ENCODE measurements around the gene SIRPA. TPM values are rescaled to one million over a fixed set of nuclear protein-coding genes. Genes with fewer than 3 reads are reported as not detected.

SIRPA gene
- total and polyA plus RNA-seq, 5 experiments from 2014 or later, result 0.04 to 0.86 (median 0.82) TPM; not detected in 2

DNA sequence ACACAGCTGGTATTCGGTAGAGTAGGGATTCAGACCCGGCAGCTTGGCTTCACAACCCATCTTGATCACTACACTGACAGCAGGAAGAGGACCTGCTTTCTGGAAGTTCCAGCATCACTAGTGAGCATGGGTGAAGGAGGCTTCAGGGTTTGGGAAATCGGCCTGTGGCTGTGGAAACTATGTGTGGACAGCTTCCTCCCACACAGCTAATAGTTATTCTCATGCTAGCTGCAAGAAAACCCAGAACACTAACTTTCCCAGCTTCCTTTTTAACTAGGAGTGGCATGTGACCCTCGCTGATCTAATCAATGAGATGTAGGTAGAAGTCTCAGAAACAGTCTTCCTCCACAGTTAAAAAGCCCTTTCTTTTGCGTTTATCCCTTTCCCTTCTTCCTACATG is 36.3 kb upstream of the SIRPA start:
- ATAC-seq (no peak), DNase-seq (no peak)
- Mint-ChIP-seq H3K4me3 (no peak overlapping the region), H3K27ac (no peak overlapping the region), H3K9me3 (no peaks in the 10 kb centered on the region), H3K27me3 (peaks cover 2 to 31% (median 23%) of the 10 kb centered on the region in 5 donors), H3K4me1 (no peaks in the 10 kb centered on the region), H3K36me3 (peaks cover 0 to 3% (median 0%) of the 10 kb centered on the region in 3 donors)
- POLR2A ChIA-PET, result no interaction called here

DNA sequence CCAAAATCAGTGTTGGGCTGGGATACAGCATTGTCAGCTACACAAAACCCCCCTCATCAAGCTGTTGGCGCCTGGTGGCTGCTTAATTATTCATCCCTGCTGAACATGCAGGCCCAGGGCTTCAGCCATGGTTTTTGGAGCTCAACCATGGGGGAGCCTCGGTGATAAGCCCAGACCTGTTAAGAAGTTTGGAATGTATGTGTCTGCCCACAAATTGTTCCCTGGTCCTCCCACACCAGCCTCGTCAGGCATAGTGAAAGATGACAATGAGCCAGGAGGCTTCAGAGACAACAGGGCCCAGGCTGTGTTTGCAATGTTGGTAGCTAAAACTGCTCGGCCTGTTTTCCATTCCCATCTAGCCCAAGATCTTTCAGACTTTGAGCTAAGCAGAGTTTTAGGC is 34.8 kb upstream of the SIRPA start:
- POLR2A ChIA-PET, result no interaction called here
- Mint-ChIP-seq H3K4me3 (no peak overlapping the region), H3K27ac (peak overlapping the region in 1 of 10 donors; percentile 26), H3K36me3 (peaks cover 0 to 3% (median 0%) of the 10 kb centered on the region in 3 donors), H3K27me3 (peaks cover 2 to 30% (median 25%) of the 10 kb centered on the region in 5 donors), H3K9me3 (no peaks in the 10 kb centered on the region), H3K4me1 (no peaks in the 10 kb centered on the region)
- no peak for ATAC-seq
- DNase-seq, result no peak

DNA sequence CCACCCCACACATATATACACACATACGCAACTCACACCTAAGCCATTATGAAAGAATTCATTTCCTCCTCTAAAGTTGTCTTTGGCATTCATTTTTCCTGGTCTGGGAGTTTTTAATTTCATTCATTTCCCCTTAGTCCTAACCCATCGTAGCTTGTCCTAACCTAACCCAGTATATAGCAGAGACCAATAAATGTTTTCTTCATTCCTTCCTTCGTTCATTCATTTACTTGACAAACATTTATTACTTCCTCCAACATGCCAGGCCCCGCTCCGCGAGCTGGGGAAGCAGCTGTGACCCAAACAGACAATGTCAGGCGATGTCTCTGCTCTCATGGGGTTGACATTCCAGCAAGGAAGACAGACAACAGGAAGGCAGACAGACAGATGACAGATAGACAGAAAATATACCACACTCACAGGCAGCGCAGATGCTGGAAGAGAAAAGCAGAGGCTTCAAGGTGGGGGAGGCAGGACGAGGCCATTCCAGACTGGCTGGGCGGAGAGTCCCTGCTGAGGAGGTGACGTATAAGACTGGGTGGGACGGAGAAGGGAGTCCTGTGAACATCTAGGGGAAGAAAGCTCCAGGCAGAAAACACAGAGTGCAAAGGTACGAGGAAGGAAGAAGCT is 33.7 kb upstream of the SIRPA start:
- DNase-seq (no peak), ATAC-seq (no peak)
- Mint-ChIP-seq H3K36me3 (peaks cover 0 to 3% (median 0%) of the 10 kb centered on the region in 3 donors), H3K9me3 (no peaks in the 10 kb centered on the region), H3K4me3 (no peak overlapping the region), H3K27me3 (peaks cover 2 to 27% (median 26%) of the 10 kb centered on the region in 5 donors), H3K27ac (no peak overlapping the region), H3K4me1 (no peaks in the 10 kb centered on the region)
- POLR2A ChIA-PET, result no interaction called here

DNA sequence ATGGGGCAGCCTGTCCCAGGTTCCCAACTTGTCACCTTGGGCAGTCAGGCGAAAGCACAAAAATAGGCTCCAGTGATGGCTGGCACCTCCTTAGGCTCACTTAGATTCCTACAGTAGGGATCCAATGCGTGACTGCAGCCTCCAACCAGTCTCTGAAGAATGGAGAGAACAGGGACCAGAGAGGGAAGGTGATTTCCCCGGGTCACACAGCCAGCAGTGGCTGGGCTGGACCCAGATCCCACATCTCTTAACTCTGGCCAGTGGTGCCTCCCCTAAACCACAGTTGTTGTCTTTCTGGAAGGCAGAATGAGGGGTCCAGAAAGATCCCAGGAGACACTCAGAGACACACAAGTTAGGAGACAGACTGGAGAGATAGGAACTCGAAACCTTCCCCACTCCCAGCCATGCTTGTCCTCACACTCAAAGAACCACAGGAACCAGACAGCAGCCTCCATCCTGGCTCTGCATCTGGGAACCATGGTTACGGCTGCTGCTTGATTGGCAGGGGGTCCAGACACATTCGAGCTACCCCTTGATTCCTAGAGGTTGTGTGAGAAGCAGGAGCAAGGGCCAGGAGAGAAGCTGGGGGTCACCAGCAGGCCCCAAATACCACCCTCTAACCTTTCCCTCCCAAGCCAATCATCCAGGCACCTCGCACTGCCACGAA is 33.1 kb upstream of the SIRPA start:
- H3K27ac Mint-ChIP-seq, result no peak overlapping the region
- POLR2A ChIA-PET, result no interaction called here
- H3K4me1 Mint-ChIP-seq, result peaks cover 0 to 1% (median under 1%) of the 10 kb centered on the region in 4 donors
- peaks cover 0 to 1% (median 0%) of the 10 kb centered on the region in 3 donors for H3K36me3 Mint-ChIP-seq
- ATAC-seq, result no peak
- no peak for DNase-seq
- H3K9me3 Mint-ChIP-seq, result no peaks in the 10 kb centered on the region
- peaks cover 3 to 34% (median 24%) of the 10 kb centered on the region in 5 donors for H3K27me3 Mint-ChIP-seq
- no peak overlapping the region for H3K4me3 Mint-ChIP-seq

DNA sequence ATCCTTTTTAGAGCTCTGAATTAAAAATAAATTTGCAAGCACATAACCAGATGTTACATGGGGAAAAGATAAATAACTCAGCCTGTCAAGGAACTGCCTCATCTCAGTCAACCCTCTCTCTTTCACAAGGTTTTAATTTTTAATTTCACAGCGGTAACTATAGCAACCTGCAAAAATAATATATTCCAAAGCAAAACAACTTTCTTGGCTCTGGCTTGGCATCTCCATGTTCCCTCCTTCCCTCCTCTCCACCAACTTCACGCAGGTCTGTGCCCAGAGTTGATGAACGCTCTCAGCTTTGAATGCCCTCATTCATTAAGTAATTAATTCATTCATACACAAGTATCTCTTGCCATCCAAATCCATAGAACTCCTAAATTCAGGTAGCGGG is 32.5 kb upstream of the SIRPA start:
- Mint-ChIP-seq H3K36me3 (no peaks in the 10 kb centered on the region), H3K27me3 (peaks cover 4 to 38% (median 24%) of the 10 kb centered on the region in 5 donors), H3K9me3 (no peaks in the 10 kb centered on the region), H3K4me3 (no peak overlapping the region), H3K27ac (no peak overlapping the region), H3K4me1 (peaks cover 0 to 6% (median under 1%) of the 10 kb centered on the region in 4 donors)
- POLR2A ChIA-PET, result no interaction called here
- ATAC-seq (no peak), DNase-seq (no peak)

DNA sequence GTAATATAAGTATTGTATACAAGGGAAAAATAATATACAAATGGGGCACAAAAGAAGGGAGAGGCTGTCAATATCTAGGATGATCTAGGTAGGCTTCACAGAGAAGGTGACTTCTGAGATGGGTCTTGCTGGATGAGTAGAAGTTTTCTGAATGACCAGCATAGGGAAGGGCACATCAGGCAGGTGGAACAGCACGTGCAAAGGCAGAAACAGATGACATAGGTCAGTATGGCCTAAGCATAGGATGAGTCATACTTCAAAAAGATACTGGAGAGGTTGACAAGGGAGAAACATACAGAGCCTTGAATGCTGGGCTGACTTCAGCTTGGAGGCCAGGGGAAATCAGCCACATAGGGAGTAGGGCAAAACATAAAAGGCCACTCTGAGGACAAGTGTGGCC is 31.9 kb upstream of the SIRPA start:
- peaks cover 0 to 6% (median under 1%) of the 10 kb centered on the region in 4 donors for H3K4me1 Mint-ChIP-seq
- ATAC-seq, result no peak
- POLR2A ChIA-PET, result no interaction called here
- H3K27ac Mint-ChIP-seq, result peak overlapping the region in 1 of 10 donors; percentile 15
- H3K27me3 Mint-ChIP-seq, result peaks cover 4 to 44% (median 25%) of the 10 kb centered on the region in 5 donors
- DNase-seq, result no peak
- H3K36me3 Mint-ChIP-seq, result no peaks in the 10 kb centered on the region
- no peak overlapping the region for H3K4me3 Mint-ChIP-seq
- H3K9me3 Mint-ChIP-seq, result no peaks in the 10 kb centered on the region

DNA sequence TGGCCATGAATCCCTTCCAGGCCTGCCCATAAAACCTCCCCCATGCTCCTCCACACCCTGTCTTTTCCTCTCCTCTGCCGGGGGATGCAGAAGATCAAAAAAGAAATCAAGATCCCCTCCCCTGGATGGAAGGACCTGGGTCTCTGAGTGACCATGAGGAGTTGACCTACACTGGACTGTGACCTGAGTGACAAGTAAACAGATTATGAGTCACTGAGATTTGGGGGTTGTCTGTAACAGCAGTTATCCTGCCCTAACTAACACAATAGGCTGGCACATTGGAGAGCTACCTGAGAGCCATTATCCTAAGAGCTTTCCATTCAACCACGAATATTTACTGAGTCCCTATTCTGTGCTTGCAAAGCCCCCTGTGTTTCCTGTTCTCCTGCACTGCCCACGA is 28.4 kb upstream of the SIRPA start:
- no peaks in the 10 kb centered on the region for H3K9me3 Mint-ChIP-seq
- no peak for ATAC-seq

DNA sequence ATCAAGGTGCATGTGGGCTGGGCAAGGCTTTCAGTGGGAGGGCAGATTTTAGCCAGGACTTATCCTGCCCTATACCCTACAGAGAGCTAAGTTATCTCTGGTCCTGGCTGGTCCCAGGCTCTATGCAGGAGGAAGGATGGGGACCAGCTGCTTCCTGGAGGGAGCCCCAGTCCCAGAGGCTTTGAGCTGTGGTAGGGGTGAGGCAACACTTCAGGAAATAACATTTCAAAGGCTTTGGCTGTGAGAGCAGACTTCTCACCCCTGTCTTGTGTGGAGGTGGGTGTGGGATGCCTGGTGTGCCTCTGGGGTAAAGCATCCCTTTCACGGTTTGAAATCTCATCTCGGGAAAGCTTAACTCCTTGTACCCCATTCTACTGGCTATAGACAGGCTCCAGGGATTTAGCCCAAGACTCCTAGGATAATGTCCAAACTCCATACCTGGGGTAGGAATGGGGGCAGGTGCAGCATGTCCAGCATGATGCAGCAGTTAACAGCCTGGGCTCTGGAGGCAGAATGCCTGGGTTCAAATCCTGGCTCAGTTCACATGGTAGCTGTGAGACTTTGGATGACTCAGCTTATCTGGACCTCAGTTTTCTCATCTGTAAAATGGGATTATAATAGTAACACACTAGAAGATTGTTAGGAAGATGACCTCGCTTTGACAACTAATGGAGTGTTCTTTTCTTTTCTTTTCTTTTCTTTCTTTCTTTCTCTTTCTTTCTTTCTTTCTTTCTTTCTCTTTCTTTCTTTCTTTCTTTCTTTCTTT is 27.5 kb upstream of the SIRPA start:
- ATAC-seq, result no peak
- peaks cover 0 to 2% (median 0%) of the 10 kb centered on the region in 9 donors for H3K9me3 Mint-ChIP-seq
- H3K4me1 Mint-ChIP-seq, result peaks cover 0 to 28% (median 4%) of the 10 kb centered on the region in 4 donors

More for the DNA sequence above, 28.4 kb upstream of the SIRPA start:
- POLR2A ChIA-PET, result no interaction called here
- no peak for DNase-seq
- Mint-ChIP-seq H3K27ac (no peak overlapping the region), H3K27me3 (peaks cover 10 to 62% (median 29%) of the 10 kb centered on the region in 5 donors), H3K4me1 (peaks cover 0 to 27% (median 4%) of the 10 kb centered on the region in 4 donors), H3K4me3 (no peak overlapping the region), H3K36me3 (no peaks in the 10 kb centered on the region)

DNA sequence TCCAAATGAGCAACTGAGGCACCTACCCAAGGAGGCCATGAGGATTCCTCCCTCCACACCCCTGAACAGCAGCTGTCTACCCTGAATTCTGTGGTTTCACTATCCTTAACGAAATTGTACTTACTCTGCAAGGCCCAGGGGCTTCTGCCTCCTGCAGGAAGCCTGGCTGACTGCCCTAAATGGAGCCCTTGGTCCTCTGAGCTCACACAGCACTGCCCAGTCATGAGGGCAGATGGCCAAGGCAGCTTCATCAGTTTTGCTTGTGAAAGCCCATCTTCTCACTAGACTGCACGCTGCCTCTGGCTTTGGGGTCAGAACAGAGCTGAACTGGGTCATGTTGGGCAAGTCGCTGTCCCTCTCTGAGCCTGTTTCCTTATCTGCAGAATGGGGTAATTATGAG is 26.4 kb upstream of the SIRPA start:
- POLR2A ChIA-PET, result no interaction called here
- no peak for ATAC-seq
- no peak overlapping the region for H3K4me3 Mint-ChIP-seq

More for the DNA sequence above, 27.5 kb upstream of the SIRPA start:
- no peaks in the 10 kb centered on the region for H3K36me3 Mint-ChIP-seq
- peaks cover 10 to 66% (median 27%) of the 10 kb centered on the region in 5 donors for H3K27me3 Mint-ChIP-seq
- POLR2A ChIA-PET, result no interaction called here
- H3K27ac Mint-ChIP-seq, result no peak overlapping the region
- H3K4me3 Mint-ChIP-seq, result no peak overlapping the region
- DNase-seq, result no peak

DNA sequence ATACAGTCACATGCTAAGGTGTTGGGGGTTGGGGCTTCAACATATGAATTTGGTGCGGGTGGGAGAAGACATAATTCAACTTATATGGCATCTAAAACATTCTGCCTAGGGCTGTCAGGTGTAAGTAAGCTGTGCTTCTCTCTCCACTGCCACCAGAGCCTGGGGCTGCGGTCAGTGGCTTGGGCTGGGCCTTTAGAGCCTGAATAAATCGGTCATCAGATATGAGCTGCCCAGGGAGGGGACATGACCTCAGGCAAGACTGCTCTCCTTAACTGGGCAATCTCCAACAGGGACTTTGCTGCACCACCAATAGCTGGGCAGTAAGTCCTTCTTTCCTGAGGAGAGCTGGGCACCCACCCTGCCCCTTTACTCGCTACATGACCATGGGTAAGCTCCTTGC is 24.9 kb upstream of the SIRPA start:
- H3K27ac Mint-ChIP-seq, result peak overlapping the region in 1 of 10 donors; percentile 40
- POLR2A ChIA-PET, result no interaction called here
- no peak for ATAC-seq
- H3K4me1 Mint-ChIP-seq, result peaks cover 0 to 28% (median 4%) of the 10 kb centered on the region in 4 donors
- no peak for DNase-seq
- H3K4me3 Mint-ChIP-seq, result no peak overlapping the region
- no peaks in the 10 kb centered on the region for H3K36me3 Mint-ChIP-seq
- peaks cover 0 to 6% (median 3%) of the 10 kb centered on the region in 9 donors for H3K9me3 Mint-ChIP-seq
- peaks cover 13 to 73% (median 29%) of the 10 kb centered on the region in 5 donors for H3K27me3 Mint-ChIP-seq

More for the DNA sequence above, 26.4 kb upstream of the SIRPA start:
- no peak for DNase-seq
- H3K36me3 Mint-ChIP-seq, result no peaks in the 10 kb centered on the region
- H3K27ac Mint-ChIP-seq, result no peak overlapping the region
- H3K9me3 Mint-ChIP-seq, result peaks cover 0 to 6% (median 3%) of the 10 kb centered on the region in 9 donors
- peaks cover 0 to 28% (median 4%) of the 10 kb centered on the region in 4 donors for H3K4me1 Mint-ChIP-seq
- peaks cover 10 to 65% (median 24%) of the 10 kb centered on the region in 5 donors for H3K27me3 Mint-ChIP-seq

DNA sequence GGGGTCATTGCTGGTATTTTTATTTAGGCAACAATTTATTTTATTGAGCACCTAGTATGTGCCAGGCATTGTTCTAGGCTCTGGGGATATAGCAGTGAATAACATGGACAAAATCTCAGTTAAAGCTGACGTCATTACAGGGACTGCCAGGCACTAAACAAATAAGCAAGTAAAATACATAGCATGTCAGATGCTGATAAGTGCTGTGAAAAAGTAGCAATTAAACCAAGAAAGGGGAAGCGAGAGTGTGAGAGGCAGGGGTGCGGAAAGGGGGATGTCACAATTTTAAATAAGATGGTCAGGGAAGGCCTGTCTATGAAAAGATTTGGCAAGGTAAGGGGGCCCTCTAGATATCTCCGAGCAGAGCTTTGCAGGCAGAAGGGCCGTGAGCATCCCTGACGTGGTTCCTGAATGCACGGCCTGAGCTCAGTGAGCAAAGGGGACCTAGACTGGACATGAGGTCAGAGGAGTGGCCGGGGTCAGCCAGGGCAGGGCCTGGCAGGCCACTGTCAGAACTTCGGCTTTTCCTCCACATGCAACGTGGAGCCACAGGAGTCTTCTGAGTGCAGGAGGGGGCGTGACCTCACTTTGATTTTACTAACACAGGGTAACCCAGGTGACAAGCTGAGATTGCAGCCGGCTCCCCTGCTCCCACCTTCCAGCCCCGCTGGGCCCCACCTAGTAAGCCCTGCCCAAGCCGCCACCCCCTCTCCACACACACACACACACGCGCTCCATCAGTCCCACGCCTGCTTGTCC is 24.2 kb upstream of the SIRPA start:
- H3K36me3 Mint-ChIP-seq, result no peaks in the 10 kb centered on the region
- H3K9me3 Mint-ChIP-seq, result peaks cover 0 to 6% (median 3%) of the 10 kb centered on the region in 9 donors
- peaks cover 0 to 28% (median 4%) of the 10 kb centered on the region in 4 donors for H3K4me1 Mint-ChIP-seq
- H3K4me3 Mint-ChIP-seq, result peak overlapping the region in 1 of 10 donors; percentile 17
- H3K27ac Mint-ChIP-seq, result peak overlapping the region in 2 of 10 donors; percentile 40 to 79
- ATAC-seq, result peak in 1 of 2 donors; percentile 37
- H3K27me3 Mint-ChIP-seq, result peaks cover 13 to 73% (median 32%) of the 10 kb centered on the region in 5 donors
- POLR2A ChIA-PET, result no interaction called here
- DNase-seq, result peak in 1 of 10 donors; percentile 47

DNA sequence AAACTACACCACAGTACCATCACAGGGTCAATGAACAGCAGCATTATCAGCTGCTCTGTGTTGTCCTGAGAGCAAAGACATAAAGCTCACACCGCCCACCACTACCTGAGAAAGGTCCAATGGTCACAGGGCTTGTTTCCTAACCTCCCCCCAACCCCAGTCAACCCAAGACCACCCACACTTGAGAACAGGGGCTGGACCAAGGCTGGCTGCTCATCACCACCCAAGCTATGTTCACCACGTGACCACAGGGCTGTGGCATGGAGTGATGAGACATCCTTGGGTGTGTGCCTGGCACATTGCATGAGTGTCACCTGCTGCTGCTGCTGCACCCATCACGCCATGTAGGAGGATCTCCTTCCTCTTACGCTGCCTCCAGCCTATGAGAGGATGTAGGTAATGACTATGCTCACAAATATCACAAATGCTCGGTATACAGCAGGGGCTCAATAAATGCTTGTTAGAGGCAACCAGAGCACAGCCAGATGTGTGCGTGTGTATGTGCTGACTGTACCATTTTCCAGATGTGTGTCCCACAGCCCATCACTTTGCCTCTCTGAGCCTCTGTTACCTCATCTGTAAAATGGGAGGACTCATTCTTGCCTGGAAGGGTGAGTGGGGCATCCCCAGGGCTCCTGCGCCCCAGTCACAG is 23.3 kb upstream of the SIRPA start:
- H3K27ac Mint-ChIP-seq, result no peak overlapping the region
- peaks cover 11 to 66% (median 29%) of the 10 kb centered on the region in 5 donors for H3K27me3 Mint-ChIP-seq
- no peaks in the 10 kb centered on the region for H3K36me3 Mint-ChIP-seq
- DNase-seq (peak in 1 of 10 donors; percentile 10), ATAC-seq (no peak)
- no peak overlapping the region for H3K4me3 Mint-ChIP-seq
- peaks cover 0 to 6% (median 3%) of the 10 kb centered on the region in 9 donors for H3K9me3 Mint-ChIP-seq
- POLR2A ChIA-PET, result no interaction called here
- H3K4me1 Mint-ChIP-seq, result peaks cover 0 to 28% (median 4%) of the 10 kb centered on the region in 4 donors
